ENCODE results near the gene OSBPL9. TPM values are rescaled to one million over a fixed set of nuclear protein-coding genes. Genes with fewer than 3 reads are reported as not detected.

Gene OSBPL9
- total and polyA plus RNA-seq, 9 of the 15 experiments (the other 6 are each of a cell fraction or from before 2014, with no cell fraction given), result 43.9 to 217 (median 170) TPM

- no peak for TF ChIP-seq ZBTB43 (CRISPR knock-in tag; IDR thresholded peaks at IDR 0.05)
- TF ChIP-seq CTCF (IDR thresholded peaks at IDR 0.05 in 2 of 3, conservative IDR thresholded peaks at IDR 0.05 in 1 of 3; ENCODE audit: insufficient read depth in 2 of 3, low read depth in 1 of 3, low read length in 3 of 3), result peak; percentile 30 to 58 (median 31); a peak in 5 of 6 replicates
- no peak for TF ChIP-seq TFAP4 (CRISPR knock-in tag; IDR thresholded peaks at IDR 0.05; ENCODE audit: borderline replicate concordance)
- no peak for TF ChIP-seq ZNF589 (CRISPR knock-in tag; IDR thresholded peaks at IDR 0.05; ENCODE audit: low read depth)
- TF ChIP-seq ZNF668 (CRISPR knock-in tag; IDR thresholded peaks at IDR 0.05), result no peak
- TF ChIP-seq SAFB2 (IDR thresholded peaks at IDR 0.05; ENCODE audit: borderline replicate concordance, low read depth, low read length, severe bottlenecking), result no peak
- TF ChIP-seq CHD7 (IDR thresholded peaks at IDR 0.05; ENCODE audit: low read depth, low read length), result no peak
- no peak for TF ChIP-seq HNRNPLL (IDR thresholded peaks at IDR 0.05; ENCODE audit: low read depth, low read length, poor library complexity, severe bottlenecking)
- no peak for TF ChIP-seq NCOR1 (IDR thresholded peaks at IDR 0.05)
- no peak for TF ChIP-seq BDP1 (IDR thresholded peaks at IDR 0.05; ENCODE audit: insufficient read depth, insufficient read length)
Observed at GRCh38 chr1:51569284-51570062, 47.4 kb upstream of the OSBPL9 start (continued).
